Measurements from ENCODE around the gene PTPRJ.

PTPRJ gene

DNA sequence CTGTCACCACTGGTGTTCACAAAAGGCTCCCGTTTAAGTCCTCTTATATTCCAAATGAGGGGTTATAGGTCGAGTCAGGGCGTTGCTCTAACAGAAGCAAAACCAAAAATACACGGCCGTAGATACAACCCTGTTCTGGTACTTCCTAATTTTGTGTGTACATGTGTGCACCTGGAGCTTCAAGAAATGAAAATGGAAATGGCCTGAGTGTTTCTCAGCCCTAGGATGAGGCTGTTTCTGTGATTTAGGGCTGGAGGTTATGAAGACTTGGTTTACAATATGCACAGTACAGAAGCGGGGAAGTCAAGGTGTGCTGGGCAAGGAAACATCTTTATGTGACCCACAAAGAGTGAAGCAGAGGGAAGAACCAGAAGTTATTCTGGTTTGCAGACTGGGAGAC is 125.8 kb downstream of the PTPRJ start:
- FAIRE-seq (peak; percentile 72), DNase-seq (ENCODE audit: insufficient read length) (no peak)
- no peak for TF ChIP-seq POLR2AphosphoS5 (IDR thresholded peaks at IDR 0.05; ENCODE audit: low read depth, low read length)
- no peak for TF ChIP-seq POLR2A (IDR thresholded peaks at IDR 0.05; ENCODE audit: low read depth, low read length)
- TF ChIP-seq TAF1 (IDR thresholded peaks at IDR 0.05; ENCODE audit: borderline replicate concordance, low read depth, low read length): no peak

DNA sequence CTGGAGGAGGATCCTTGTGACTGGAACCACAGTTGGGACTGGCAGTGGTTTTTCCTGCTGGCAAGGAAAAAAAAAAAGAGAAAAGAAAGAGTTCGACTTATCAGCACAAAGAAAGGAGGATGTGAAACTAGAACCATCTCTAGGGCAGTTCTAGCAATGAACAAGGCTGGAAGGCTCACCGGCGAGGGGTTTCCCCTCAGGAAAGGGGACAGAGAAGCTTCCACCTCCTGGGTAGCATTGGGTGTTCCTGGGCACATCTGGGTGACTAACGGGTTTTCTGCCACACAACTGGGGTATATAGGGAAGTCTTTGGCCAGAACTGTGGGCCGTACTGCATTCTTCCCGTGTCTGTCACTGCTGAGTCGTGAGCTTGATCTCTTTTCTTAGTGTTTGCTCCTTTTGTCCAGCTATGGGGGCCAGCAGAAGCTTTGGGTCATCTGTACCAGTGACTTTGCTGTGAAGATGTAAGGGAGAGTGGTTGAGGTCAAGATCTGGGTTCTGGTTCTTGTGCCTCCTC is 126.9 kb downstream of the PTPRJ start:
- no peak for TF ChIP-seq POLR2A (IDR thresholded peaks at IDR 0.05; ENCODE audit: low read depth, low read length)
- no peak for TF ChIP-seq TAF1 (IDR thresholded peaks at IDR 0.05; ENCODE audit: borderline replicate concordance, low read depth, low read length)
- no peak for TF ChIP-seq POLR2AphosphoS5 (IDR thresholded peaks at IDR 0.05; ENCODE audit: low read depth, low read length)
- FAIRE-seq (peak; percentile 90), DNase-seq (ENCODE audit: insufficient read length) (peak; percentile 34)

DNA sequence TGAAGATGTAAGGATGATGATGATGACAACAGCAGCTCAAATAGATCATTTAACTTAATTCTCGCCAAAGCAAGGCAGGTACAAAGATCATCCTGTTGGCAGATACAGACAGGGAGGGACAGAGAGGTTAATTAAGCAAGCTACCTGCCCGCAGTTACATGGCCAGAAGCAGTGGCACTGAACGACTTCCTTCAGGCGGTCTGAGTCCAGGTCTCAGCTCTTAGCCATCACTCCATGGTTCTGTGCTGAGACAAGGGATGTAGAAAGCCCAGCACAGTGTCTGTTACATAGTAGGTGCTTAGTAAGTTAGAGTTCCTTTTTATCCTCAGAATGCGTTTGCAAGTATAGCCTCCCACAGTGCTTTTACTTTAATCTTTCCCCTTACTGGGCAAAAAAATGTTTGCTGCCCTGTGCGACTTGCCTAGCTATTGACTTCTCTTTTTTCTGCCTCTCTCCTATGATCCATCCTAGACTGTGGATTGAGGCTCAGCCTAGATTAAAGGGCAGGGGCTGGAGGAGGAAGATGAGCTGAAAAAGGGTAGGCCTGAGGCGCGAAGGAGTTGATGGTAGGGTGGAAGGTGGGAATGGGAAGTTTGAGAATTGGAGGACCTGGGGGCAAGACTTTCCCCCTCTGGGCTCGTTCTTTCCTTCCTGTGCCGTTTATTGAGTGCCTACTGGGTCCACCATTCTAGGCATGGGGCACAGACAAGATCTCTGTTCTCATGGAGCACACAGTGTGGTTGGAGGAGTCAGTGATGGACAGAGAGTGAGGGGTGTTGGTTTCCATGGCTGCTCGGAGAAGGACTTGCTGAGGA is 128.1 kb downstream of the PTPRJ start:
- FAIRE-seq: no peak
- TF ChIP-seq POLR2AphosphoS5 (IDR thresholded peaks at IDR 0.05; ENCODE audit: low read depth, low read length): no peak
- TF ChIP-seq TAF1 (IDR thresholded peaks at IDR 0.05; ENCODE audit: borderline replicate concordance, low read depth, low read length): no peak
- no peak for TF ChIP-seq POLR2A (IDR thresholded peaks at IDR 0.05; ENCODE audit: low read depth, low read length)
- DNase-seq (ENCODE audit: insufficient read length): no peak

DNA sequence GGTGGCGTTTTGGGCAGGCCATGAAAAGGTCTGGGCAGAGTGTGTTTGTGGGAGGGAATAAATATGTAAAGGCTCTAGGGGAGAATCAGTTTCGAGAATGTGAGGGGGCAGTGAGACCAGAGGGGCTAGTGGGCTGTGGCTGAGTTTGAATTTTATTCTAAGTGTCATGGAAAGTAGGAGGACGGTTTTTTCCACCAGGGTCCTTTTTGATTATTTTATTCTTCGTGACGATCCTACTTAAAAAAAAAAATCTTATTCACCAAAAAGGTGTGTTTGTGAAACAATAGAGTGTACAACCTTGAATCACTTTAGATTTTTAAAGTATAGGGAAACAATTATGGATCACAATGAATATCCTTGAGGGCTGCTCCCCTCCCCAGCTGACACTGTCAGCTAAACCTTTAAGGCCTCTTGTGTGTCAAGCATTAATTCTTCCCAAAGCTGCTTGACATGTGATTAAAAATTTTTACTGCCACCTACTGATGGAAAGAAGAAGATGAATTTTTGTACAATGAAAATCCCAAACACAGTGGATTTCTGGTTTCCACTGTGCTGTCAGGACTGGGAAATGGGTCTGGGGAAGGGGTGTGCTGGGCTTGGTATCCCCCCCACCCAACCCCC is 128.8 kb downstream of the PTPRJ start:
- no peak for DNase-seq (ENCODE audit: insufficient read length)
- TF ChIP-seq TAF1 (IDR thresholded peaks at IDR 0.05; ENCODE audit: borderline replicate concordance, low read depth, low read length) (no peak), POLR2AphosphoS5 (IDR thresholded peaks at IDR 0.05; ENCODE audit: low read depth, low read length) (no peak), POLR2A (IDR thresholded peaks at IDR 0.05; ENCODE audit: low read depth, low read length) (no peak)

DNA sequence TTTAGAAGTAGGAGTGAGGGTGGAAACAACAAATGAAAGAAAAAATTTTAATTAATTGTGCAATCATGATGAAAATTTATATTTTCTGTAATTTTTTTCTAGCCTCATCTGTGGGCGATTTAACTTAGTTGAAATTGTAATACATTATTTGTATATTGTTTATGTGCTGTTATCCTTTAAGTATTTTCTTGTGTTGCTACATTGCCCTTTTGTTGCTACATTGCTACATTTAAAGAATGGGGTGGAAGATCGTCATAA is 130.1 kb downstream of the PTPRJ start:
- TF ChIP-seq POLR2AphosphoS5 (IDR thresholded peaks at IDR 0.05; ENCODE audit: low read depth, low read length) (no peak), POLR2A (IDR thresholded peaks at IDR 0.05; ENCODE audit: low read depth, low read length) (no peak), TAF1 (IDR thresholded peaks at IDR 0.05; ENCODE audit: borderline replicate concordance, low read depth, low read length) (no peak)
- DNase-seq (ENCODE audit: insufficient read length) (no peak), FAIRE-seq (no peak)

More for the DNA sequence above, 128.8 kb downstream of the PTPRJ start:
- FAIRE-seq: peak; percentile 48

DNA sequence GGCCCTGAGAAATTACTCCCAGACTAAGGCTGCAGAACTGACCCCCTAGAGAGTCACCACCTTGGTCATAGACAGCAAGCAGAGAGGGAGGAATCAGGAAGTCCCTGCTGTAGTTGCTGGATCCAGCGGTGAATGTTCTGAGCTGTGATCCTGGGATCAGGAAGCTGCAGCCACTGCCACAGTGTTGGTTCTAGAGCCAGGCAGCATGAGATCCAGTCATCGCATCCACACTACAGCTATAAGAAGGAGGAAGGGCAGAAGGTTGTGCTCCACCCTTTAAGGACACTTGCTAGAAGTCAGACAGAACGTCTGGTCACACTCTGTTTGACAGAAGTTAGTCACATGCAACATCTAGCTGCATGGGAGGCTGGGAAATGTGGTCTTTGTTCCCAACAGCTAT is 131.5 kb downstream of the PTPRJ start:
- DNase-seq (ENCODE audit: insufficient read length) (no peak), FAIRE-seq (peak; percentile 51)
- TF ChIP-seq TAF1 (IDR thresholded peaks at IDR 0.05; ENCODE audit: borderline replicate concordance, low read depth, low read length) (no peak), POLR2A (IDR thresholded peaks at IDR 0.05; ENCODE audit: low read depth, low read length) (no peak), POLR2AphosphoS5 (IDR thresholded peaks at IDR 0.05; ENCODE audit: low read depth, low read length) (no peak)

DNA sequence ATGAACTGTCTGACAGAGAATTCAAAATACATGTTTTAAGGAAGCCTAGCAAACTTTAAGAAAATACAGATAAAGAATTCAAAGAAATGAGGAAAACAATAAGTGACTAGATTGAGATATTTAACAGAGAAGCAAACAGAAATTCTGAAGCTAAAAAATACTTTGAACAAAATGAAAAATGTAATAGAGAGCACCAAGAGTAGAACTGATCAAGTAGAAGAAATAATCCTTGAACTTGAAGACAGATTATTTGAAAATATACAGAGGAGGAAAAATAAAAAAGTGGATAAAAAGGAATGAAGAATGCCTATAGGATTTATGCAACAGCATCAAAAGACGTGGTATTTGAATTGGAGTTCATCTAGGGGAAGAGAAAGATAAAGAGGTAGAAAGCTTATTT is 134.4 kb downstream of the PTPRJ start:
- no peak for DNase-seq (ENCODE audit: insufficient read length)
- FAIRE-seq: no peak
- TF ChIP-seq POLR2A (IDR thresholded peaks at IDR 0.05; ENCODE audit: low read depth, low read length) (no peak), TAF1 (IDR thresholded peaks at IDR 0.05; ENCODE audit: borderline replicate concordance, low read depth, low read length) (no peak), POLR2AphosphoS5 (IDR thresholded peaks at IDR 0.05; ENCODE audit: low read depth, low read length) (no peak)

DNA sequence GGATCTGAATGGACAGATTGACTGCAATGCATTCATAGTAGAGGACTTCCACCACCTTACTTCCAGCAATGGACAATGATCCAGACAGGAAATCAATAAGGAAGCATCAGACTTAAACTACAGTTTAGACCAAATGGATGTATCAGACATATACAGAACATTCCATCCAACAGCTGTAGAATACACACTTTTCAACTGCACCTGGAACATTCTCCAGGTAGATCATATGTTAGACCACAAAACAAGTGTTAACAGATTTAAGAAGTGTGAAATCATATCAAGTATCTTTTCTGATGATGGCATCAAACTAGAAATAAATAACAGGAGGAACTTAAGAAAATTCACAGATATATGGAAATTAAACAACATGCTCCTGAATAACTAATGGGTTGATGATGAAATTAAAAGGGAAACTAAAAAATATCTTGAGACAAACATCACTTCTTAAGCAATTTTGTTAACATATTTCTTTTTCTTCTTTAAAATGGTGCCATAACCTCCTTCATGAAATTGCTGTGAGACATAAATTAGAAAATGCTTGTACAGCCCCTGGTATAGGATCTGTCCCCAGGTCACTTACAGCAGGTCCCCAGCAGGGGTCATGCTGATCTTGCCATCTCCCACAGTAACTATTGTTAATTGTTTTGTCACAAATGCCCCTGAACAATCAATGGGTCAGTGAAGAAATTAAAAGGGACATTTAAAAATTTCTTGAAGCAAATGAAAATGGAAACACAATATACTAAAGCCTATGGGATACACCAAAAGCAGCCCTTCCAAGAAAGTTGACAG is 136.3 kb downstream of the PTPRJ start:
- no peak for DNase-seq (ENCODE audit: insufficient read length)
- no peak for TF ChIP-seq POLR2A (IDR thresholded peaks at IDR 0.05; ENCODE audit: low read depth, low read length)
- TF ChIP-seq POLR2AphosphoS5 (IDR thresholded peaks at IDR 0.05; ENCODE audit: low read depth, low read length): no peak
- TF ChIP-seq TAF1 (IDR thresholded peaks at IDR 0.05; ENCODE audit: borderline replicate concordance, low read depth, low read length): no peak
- FAIRE-seq: no peak

DNA sequence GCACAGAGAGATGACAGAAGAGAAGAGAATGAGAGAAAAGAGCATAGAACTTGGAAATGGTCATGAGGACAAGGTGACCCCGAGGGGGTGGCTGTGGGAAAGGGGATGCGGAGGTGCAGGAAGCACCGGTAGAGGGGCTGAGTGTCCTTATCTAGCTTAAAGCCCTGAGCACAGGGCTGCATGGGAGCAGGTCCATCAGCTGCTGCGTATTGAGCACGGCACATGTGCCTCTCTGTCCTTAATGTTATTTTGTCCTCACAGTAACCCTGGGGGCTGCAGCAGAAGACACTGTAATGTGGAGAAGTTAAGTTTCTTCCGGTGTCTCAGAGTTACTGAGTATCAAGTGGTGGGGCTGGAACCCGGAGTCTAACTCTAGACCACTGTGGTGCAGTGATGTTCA is 141.9 kb downstream of the PTPRJ start:
- FAIRE-seq: no peak
- TF ChIP-seq POLR2AphosphoS5 (IDR thresholded peaks at IDR 0.05; ENCODE audit: low read depth, low read length) (no peak), TAF1 (IDR thresholded peaks at IDR 0.05; ENCODE audit: borderline replicate concordance, low read depth, low read length) (no peak), POLR2A (IDR thresholded peaks at IDR 0.05; ENCODE audit: low read depth, low read length) (no peak)

DNA sequence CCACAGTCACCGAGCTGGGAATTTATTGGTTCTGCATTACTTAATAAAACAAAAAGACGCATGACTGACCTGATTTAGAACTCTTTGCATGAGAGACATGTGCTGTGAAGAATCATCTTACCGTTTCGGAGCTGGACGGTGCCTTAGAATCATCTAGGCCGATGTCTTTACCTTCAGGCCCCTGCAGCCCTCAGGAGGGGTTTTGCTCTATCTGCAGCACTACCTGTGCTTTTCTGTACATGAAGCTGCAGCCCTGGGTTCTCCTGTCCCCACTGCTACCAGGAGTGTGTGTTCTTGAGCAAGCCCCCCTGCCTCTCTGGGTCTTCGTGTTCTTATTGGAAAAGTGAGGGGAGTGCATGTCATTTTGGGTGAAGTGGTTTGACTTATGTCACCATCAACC is 142.3 kb downstream of the PTPRJ start:
- FAIRE-seq (peak; percentile 48), DNase-seq (ENCODE audit: insufficient read length) (no peak)

More for the DNA sequence above, 141.9 kb downstream of the PTPRJ start:
- no peak for DNase-seq (ENCODE audit: insufficient read length)

DNA sequence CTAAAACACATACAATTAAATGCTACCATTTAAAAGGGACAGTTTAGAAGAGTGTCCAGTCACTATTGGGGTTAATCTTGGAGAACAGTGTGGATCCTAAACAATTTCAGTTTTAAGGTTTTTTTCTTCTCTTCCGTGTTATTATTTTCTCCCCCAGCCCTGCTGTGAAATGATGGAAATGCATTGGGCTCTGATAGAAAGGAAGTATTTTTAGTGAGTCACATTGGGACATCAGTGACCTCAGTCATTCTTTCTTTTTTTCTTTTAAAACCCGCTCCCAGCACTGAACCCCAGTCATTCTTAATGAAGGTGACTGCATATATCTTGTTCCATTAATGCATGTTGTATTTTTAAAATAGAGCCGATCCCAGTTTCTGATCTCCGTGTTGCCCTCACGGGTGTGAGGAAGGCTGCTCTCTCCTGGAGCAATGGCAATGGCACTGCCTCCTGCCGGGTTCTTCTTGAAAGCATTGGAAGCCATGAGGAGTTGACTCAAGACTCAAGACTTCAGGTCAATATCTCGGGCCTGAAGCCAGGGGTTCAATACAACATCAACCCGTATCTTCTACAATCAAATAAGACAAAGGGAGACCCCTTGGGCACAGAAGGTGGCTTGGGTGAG is 143.0 kb downstream of the PTPRJ start:
- TF ChIP-seq POLR2A (IDR thresholded peaks at IDR 0.05; ENCODE audit: low read depth, low read length) (no peak), TAF1 (IDR thresholded peaks at IDR 0.05; ENCODE audit: borderline replicate concordance, low read depth, low read length) (no peak), POLR2AphosphoS5 (IDR thresholded peaks at IDR 0.05; ENCODE audit: low read depth, low read length) (no peak)
- DNase-seq (ENCODE audit: insufficient read length) (no peak), FAIRE-seq (no peak)

More for the DNA sequence above, 142.3 kb downstream of the PTPRJ start:
- TF ChIP-seq POLR2AphosphoS5 (IDR thresholded peaks at IDR 0.05; ENCODE audit: low read depth, low read length): no peak
- TF ChIP-seq TAF1 (IDR thresholded peaks at IDR 0.05; ENCODE audit: borderline replicate concordance, low read depth, low read length): no peak
- TF ChIP-seq POLR2A (IDR thresholded peaks at IDR 0.05; ENCODE audit: low read depth, low read length): no peak

Measured in GM12892 (cell line).